A549 treated with GW870086 at 1 μM for 4 hours (cell line): ENCODE measurements around the gene SKI. TPM values are rescaled to one million over a fixed set of nuclear protein-coding genes. Genes with fewer than 3 reads are reported as not detected.

Experiments
- total RNA-seq: library from RNA; stranded (reverse); fragments of 200-300 nt; extraction: Qiagen RNA extraction; gene quantifications from 5 replicates; pipeline ENCODE4 v1.2.3, GENCODE V29; 2022; ENCODE audit warnings: low read depth

SKI gene
- 22.2 to 28.1 TPM (median 26.1 TPM) in 5 replicates for total RNA-seq

GRCh38 chr1:2228157-2228594, at the start of gene SKI:
SKI (plus strand) TSS chr1:2228319; CDS start chr1:2228767, 448 bp downstream.

DNA sequence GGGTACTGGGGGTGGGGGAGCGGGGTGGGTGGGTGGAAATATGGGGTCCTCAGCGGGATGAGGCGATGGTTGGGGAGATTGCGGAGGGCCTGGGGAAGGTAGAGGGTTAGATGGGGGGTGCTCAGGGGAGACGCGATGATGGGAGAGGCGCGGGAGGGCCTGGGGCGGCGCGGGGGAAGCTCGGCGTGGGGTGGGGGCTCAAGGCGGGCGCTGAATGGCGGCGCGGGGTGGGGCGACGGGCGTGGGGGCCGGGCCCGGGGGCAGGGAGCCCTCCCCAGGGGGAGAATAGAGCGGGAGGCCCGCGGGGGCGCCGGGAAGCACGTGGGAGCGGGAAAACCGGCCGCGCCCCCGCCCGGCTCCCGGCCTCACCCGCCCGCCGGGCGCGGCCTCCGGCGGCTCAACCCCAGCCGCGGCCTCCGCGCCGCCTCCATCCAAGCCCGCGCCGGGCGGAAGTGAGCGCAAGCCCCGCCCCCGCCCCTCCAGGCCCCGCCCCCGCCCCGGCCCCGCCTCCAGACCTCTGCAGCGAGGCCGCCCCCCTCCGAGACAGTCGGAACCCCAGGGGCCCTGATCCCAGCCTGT, 33.7 kb upstream of the SKI start, which contains the start of gene FAAP20:
FAAP20 (minus strand) TSS at position 454 of the 579 bp plus-strand sequence; CDS start at position 431, 23 bp downstream.

Other genes starting within 250 kb of the SKI start
- 0.05 TPM in 1 of 5 replicates, not detected in the others for gene CFAP74, start 224.5 kb upstream of the SKI start, total RNA-seq
- gene GABRD, start 209.0 kb upstream of the SKI start, total RNA-seq, result 0.23 to 1.1 TPM (median 0.63 TPM) in 5 replicates
- 8.5 to 9.6 TPM (median 9.5 TPM) in 5 replicates for gene PRKCZ, start 177.9 kb upstream of the SKI start, total RNA-seq
- 39.2 to 65.1 TPM (median 59.7 TPM) in 5 replicates for gene FAAP20, start 33.5 kb upstream of the SKI start, total RNA-seq
- 5.8 to 6.4 TPM (median 6.2 TPM) in 5 replicates for gene MORN1, start 163.2 kb downstream of the SKI start, total RNA-seq
- 90.3 to 142 TPM (median 127 TPM) in 5 replicates for gene RER1, start 163.5 kb downstream of the SKI start, total RNA-seq
- 21.6 to 24.1 TPM (median 23.7 TPM) in 5 replicates for gene PEX10, start 184.2 kb downstream of the SKI start, total RNA-seq
- gene PLCH2, start 248.0 kb downstream of the SKI start, total RNA-seq, result 0.17 to 0.53 TPM (median 0.28 TPM) in 5 replicates